ENCODE results near the gene TMEM192.

TMEM192 gene

DNA sequence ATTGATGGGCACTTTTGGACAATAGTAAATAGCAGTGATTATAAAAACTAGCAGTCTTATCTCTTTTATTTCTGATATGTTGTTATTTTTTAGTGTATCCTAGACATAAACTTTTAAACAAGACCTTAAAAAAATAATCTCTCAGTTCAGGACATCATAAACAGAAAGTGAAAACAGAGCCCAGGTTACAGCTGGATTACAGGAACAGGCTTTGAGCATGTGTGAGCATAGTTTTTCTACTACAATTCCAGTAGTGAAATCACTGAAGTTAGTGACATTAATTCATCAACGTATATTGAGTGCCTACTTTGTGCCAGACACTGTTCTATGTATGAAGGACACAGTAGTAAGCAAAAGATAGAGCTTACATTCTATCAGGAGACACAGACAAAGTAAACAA, 42.1 kb downstream of the TMEM192 start:
- TF ChIP-seq, protein P1, sequence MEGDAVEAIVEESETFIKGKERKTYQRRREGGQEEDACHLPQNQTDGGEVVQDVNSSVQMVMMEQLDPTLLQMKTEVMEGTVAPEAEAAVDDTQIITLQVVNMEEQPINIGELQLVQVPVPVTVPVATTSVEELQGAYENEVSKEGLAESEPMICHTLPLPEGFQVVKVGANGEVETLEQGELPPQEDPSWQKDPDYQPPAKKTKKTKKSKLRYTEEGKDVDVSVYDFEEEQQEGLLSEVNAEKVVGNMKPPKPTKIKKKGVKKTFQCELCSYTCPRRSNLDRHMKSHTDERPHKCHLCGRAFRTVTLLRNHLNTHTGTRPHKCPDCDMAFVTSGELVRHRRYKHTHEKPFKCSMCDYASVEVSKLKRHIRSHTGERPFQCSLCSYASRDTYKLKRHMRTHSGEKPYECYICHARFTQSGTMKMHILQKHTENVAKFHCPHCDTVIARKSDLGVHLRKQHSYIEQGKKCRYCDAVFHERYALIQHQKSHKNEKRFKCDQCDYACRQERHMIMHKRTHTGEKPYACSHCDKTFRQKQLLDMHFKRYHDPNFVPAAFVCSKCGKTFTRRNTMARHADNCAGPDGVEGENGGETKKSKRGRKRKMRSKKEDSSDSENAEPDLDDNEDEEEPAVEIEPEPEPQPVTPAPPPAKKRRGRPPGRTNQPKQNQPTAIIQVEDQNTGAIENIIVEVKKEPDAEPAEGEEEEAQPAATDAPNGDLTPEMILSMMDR (IDR thresholded peaks at IDR 0.05; ENCODE audit: insufficient read depth, missing control alignments): no peak
- no peak for FAIRE-seq
- DNase-seq (ENCODE audit: insufficient read length, low spot score): no peak

DNA sequence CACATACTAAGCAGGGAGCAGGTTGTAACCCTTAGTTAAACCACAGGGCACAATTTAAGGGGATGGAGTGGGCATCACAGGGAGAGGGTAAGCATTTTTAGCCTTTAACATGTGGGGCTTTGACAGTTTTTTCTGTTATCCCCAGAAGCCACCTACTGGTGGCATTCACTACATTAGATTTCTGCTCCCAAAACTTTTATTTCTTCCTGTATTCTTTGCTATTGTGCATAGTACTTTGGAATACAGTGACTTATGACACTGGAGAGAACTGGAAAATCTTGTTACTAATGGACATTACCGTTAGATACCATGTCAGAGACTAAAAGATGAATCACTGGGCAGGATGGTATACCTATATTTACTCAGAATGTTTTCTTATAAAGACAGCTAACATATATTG, 51.7 kb downstream of the TMEM192 start:
- DNase-seq (ENCODE audit: insufficient read length, low spot score): no peak
- TF ChIP-seq, protein P1 (IDR thresholded peaks at IDR 0.05; ENCODE audit: insufficient read depth, missing control alignments): no peak
- FAIRE-seq: no peak

DNA sequence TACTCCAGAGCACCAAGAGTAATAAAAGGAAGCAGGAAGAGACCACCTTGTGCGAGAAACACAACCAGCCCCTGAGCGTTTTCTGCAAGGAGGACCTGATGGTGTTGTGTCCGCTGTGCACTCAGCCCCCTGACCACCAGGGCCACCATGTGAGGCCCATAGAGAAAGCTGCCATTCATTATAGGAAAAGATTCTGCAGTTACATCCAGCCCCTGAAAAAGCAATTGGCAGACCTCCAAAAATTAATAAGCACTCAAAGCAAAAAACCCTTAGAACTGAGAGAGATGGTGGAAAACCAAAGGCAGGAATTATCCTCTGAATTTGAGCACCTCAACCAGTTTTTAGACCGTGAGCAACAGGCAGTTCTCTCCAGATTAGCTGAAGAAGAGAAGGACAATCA, 53.3 kb downstream of the TMEM192 start:
- FAIRE-seq: no peak
- TF ChIP-seq, protein P1 (IDR thresholded peaks at IDR 0.05; ENCODE audit: insufficient read depth, missing control alignments): no peak
- DNase-seq (ENCODE audit: insufficient read length, low spot score): no peak

DNA sequence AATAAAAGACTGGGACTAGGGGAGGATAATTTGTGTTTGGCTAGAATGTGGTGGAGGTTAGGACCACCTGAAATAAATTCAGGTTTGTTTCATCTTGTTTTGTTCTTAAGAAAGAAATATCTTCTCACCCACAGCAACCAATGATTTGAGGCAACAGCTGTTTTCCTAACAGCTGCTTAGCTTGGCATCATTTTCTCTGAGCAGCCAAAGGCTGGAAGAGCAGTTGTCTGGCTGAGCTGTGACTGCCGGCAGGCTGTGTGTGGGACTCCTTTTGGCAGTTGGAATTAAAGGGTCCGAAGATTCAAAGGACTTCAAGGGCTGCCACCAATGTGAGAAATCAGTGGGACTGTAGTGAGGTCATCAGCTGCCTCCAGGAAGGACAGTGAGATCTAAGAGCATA, 54.0 kb downstream of the TMEM192 start:
- DNase-seq (ENCODE audit: insufficient read length, low spot score) (no peak), FAIRE-seq (no peak)
- TF ChIP-seq, protein P1 (IDR thresholded peaks at IDR 0.05; ENCODE audit: insufficient read depth, missing control alignments): no peak

DNA sequence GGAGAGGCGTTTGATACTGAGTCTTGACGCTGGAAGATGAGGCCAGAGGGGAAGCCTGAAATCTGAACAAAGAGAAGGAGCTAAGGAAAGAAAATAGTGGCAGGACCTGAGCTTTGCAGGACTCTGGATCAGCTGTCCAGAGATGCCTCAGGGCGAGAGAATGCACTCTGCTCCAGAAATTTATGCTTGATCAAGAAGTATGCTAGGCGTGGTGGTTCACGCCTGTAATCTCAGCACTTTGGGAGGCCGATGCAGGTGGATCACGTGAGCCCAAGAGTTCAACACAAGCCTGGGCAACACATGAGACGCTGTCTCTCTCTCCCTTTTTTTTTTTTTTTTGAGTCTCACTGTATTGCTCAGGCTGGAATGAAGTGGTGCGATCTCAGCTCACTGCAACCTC, 57.1 kb downstream of the TMEM192 start:
- FAIRE-seq: no peak
- DNase-seq (ENCODE audit: insufficient read length, low spot score): no peak
- TF ChIP-seq, protein P1 (IDR thresholded peaks at IDR 0.05; ENCODE audit: insufficient read depth, missing control alignments): no peak

DNA sequence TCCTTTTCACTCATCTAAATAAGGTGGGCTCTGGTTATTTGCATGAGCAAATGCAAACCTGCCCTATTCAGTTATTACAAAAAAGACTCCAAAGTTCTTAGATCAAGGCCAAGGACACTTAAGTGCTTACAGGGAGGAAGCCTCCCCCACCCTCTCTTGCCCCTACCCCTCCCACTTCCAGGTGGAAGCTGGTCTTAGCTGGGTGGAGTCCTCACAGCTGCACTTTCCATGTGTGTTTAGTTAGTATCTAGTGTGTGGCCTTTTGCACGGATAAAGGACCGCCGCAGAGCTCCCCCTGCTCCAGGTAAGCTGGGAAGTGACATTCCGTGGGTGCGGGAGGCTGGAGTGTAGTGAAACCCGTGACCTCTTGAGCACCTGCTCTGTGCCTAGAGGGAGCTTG, 59.0 kb downstream of the TMEM192 start, which contains the start of gene TRIM75:
TSS of gene TRIM75 (plus strand) at position 222 of the 400 bp plus-strand sequence. CDS start 5,282 bp downstream, outside the sequence.
- TF ChIP-seq, protein P1 (IDR thresholded peaks at IDR 0.05; ENCODE audit: insufficient read depth, missing control alignments): no peak
- no peak for DNase-seq (ENCODE audit: insufficient read length, low spot score)
- FAIRE-seq: no peak

DNA sequence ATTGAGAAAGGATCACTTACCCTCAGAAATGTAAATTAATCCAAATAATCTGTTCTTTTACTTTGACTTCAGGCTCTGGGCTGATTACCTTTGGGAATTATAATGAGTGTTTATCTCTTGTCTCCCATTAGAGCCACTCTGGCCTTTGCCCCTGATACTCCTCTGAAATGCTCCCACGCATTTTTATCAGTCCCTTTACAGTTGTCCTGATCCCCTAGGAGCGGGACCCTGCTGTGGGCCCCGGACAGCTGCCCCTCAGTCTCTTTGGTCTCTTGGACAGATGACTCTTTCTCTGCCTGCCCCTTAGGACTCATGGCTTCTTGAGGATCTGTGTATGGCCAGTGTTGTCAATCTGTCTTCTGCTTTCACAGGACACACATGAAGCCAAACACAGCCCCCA, 60.0 kb downstream of the TMEM192 start:
- TF ChIP-seq, protein P1 (IDR thresholded peaks at IDR 0.05; ENCODE audit: insufficient read depth, missing control alignments): no peak
- DNase-seq (ENCODE audit: insufficient read length, low spot score) (no peak), FAIRE-seq (no peak)

Measured in D721Med (cell line).